ENCODE measurements around the gene STN1.

STN1 gene

GRCh38 chr10:103893817-103894216, 24.2 kb downstream of the STN1 start:
- H3K27ac ChIP-seq (ENCODE audit: low read depth, low read length), result no peak overlapping the region
- no peaks in the 10 kb centered on the region for H3K27me3 ChIP-seq (ENCODE audit: insufficient read depth, low read length)
- no peak overlapping the region for H3K9ac ChIP-seq (ENCODE audit: low read depth, low read length)
- H3K36me3 ChIP-seq (ENCODE audit: insufficient read depth, low read length), result peaks cover 21% of the 10 kb centered on the region
- H3K4me3 ChIP-seq (ENCODE audit: low read length), result no peak overlapping the region
- no peaks in the 10 kb centered on the region for H3K9me3 ChIP-seq (ENCODE audit: insufficient read depth, low read depth, low read length)
- 100% methylated on average over 2 of the region's 2 CpGs for WGBS
- H3K4me1 ChIP-seq (ENCODE audit: insufficient read depth, low read length), result peaks cover 20% of the 10 kb centered on the region; the same call in 1 of the 2 replicates

- 93% methylated on average over 2 of the region's 3 CpGs for WGBS
- no peak overlapping the region for H3K27ac ChIP-seq (ENCODE audit: low read depth, low read length)
Observed at GRCh38 chr10:103892181-103892580, 25.8 kb downstream of the STN1 start.

GRCh38 chr10:103890688-103891087, 27.3 kb downstream of the STN1 start:
- Histone ChIP-seq H3K4me3 (ENCODE audit: low read length) (no peak overlapping the region), H3K27ac (ENCODE audit: low read depth, low read length) (no peak overlapping the region), H3K27me3 (ENCODE audit: insufficient read depth, low read length) (no peaks in the 10 kb centered on the region), H3K36me3 (ENCODE audit: insufficient read depth, low read length) (peaks cover 12% of the 10 kb centered on the region), H3K9me3 (ENCODE audit: insufficient read depth, low read depth, low read length) (no peaks in the 10 kb centered on the region), H3K9ac (ENCODE audit: low read depth, low read length) (no peak overlapping the region), H3K4me1 (ENCODE audit: insufficient read depth, low read length) (peaks cover 17% of the 10 kb centered on the region; the same call in 1 of the 2 replicates)
- 89% methylated on average over 2 of the region's 2 CpGs for WGBS

More at GRCh38 chr10:103892181-103892580, 25.8 kb downstream of the STN1 start:
- Histone ChIP-seq H3K4me1 (ENCODE audit: insufficient read depth, low read length) (peaks cover 20% of the 10 kb centered on the region; the same call in 1 of the 2 replicates), H3K27me3 (ENCODE audit: insufficient read depth, low read length) (no peaks in the 10 kb centered on the region), H3K9me3 (ENCODE audit: insufficient read depth, low read depth, low read length) (no peaks in the 10 kb centered on the region), H3K9ac (ENCODE audit: low read depth, low read length) (no peak overlapping the region), H3K36me3 (ENCODE audit: insufficient read depth, low read length) (peaks cover 10% of the 10 kb centered on the region), H3K4me3 (ENCODE audit: low read length) (no peak overlapping the region)

- no peak overlapping the region for H3K27ac ChIP-seq (ENCODE audit: low read depth, low read length)
- peaks cover 16% of the 10 kb centered on the region; the same call in 1 of the 2 replicates for H3K4me1 ChIP-seq (ENCODE audit: insufficient read depth, low read length)
- WGBS, result 85% methylated on average over 4 of the region's 4 CpGs
- no peak overlapping the region for H3K4me3 ChIP-seq (ENCODE audit: low read length)
- H3K9me3 ChIP-seq (ENCODE audit: insufficient read depth, low read depth, low read length), result no peaks in the 10 kb centered on the region
- no peak overlapping the region for H3K9ac ChIP-seq (ENCODE audit: low read depth, low read length)
- H3K36me3 ChIP-seq (ENCODE audit: insufficient read depth, low read length), result peaks cover 12% of the 10 kb centered on the region
- no peaks in the 10 kb centered on the region for H3K27me3 ChIP-seq (ENCODE audit: insufficient read depth, low read length)
Observed at GRCh38 chr10:103890194-103890658, 27.8 kb downstream of the STN1 start.

GRCh38 chr10:103889121-103889720, 28.8 kb downstream of the STN1 start:
- no peak overlapping the region for H3K4me3 ChIP-seq (ENCODE audit: low read length)
- H3K4me1 ChIP-seq (ENCODE audit: insufficient read depth, low read length), result peaks cover 6% of the 10 kb centered on the region; the same call in 1 of the 2 replicates
- no peaks in the 10 kb centered on the region for H3K27me3 ChIP-seq (ENCODE audit: insufficient read depth, low read length)
- WGBS, result 88% methylated on average over 1 of the region's 2 CpGs
- H3K9me3 ChIP-seq (ENCODE audit: insufficient read depth, low read depth, low read length), result no peaks in the 10 kb centered on the region
- peaks cover 12% of the 10 kb centered on the region for H3K36me3 ChIP-seq (ENCODE audit: insufficient read depth, low read length)
- no peak overlapping the region for H3K9ac ChIP-seq (ENCODE audit: low read depth, low read length)
- no peak overlapping the region for H3K27ac ChIP-seq (ENCODE audit: low read depth, low read length)

- WGBS, result 46% methylated on average over 4 of the region's 6 CpGs
- Histone ChIP-seq H3K27ac (ENCODE audit: low read depth, low read length) (no peak overlapping the region), H3K9ac (ENCODE audit: low read depth, low read length) (no peak overlapping the region)
Observed at GRCh38 chr10:103888113-103888841, 29.7 kb downstream of the STN1 start.

DNA sequence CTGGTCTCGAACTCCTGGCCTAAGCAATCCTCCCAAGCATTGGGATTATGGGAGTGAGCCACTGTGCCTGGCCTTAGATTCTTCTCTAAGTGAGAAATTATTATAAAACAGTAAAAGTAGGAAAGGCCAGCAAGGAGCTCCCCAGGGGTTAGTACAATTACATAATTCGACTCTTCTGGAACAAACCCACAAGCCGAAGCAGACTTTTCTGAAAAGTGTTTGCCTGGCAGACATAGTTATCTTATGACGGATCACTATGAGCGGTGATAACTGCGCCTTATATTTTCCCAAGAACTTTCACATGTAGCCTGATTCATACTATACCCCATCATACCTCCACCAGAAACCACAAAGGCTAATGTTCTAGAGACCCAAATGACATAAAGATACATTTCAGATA, 32.4 kb downstream of the STN1 start:
- no peaks in the 10 kb centered on the region for H3K9me3 ChIP-seq (ENCODE audit: insufficient read depth, low read depth, low read length)
- WGBS, result 87% methylated on average over 6 of the region's 6 CpGs
- H3K27ac ChIP-seq (ENCODE audit: low read depth, low read length), result no peak overlapping the region
- peaks cover 9% of the 10 kb centered on the region; the same call in 1 of the 2 replicates for H3K36me3 ChIP-seq (ENCODE audit: insufficient read depth, low read length)
- no peak overlapping the region for H3K9ac ChIP-seq (ENCODE audit: low read depth, low read length)
- H3K4me3 ChIP-seq (ENCODE audit: low read length), result no peak overlapping the region
- H3K27me3 ChIP-seq (ENCODE audit: insufficient read depth, low read length), result no peaks in the 10 kb centered on the region
- H3K4me1 ChIP-seq (ENCODE audit: insufficient read depth, low read length), result peaks cover 5% of the 10 kb centered on the region; the same call in 1 of the 2 replicates

More at GRCh38 chr10:103888113-103888841, 29.7 kb downstream of the STN1 start:
- no peaks in the 10 kb centered on the region for H3K27me3 ChIP-seq (ENCODE audit: insufficient read depth, low read length)
- peaks cover 12% of the 10 kb centered on the region for H3K36me3 ChIP-seq (ENCODE audit: insufficient read depth, low read length)
- no peak overlapping the region for H3K4me3 ChIP-seq (ENCODE audit: low read length)
- H3K9me3 ChIP-seq (ENCODE audit: insufficient read depth, low read depth, low read length), result no peaks in the 10 kb centered on the region
- H3K4me1 ChIP-seq (ENCODE audit: insufficient read depth, low read length), result 0 out of 2 replicates have a peak, but pooled peaks cover 5% of the 10 kb centered on the region

DNA sequence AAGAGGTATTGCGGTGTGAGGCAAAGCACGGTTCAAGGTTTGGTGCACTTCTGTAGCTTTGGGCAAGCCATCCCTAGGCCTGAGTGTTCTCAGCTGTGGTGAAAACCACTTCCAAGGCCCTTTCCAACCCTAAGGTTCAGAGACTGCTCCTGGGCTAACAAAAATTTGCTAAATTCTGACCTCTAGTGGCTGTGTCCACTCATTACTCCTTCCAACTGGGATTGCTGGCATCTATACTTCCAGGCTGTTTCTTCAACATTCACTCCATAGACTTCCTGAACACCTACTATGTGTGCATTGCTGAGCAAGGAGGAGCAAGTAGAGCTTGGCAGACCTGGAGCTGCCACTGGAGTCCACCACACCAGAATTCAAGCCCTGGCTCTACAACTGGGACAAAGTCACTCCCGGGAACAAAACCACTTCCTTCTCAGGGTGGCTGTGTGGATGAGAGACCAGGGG, 33.3 kb downstream of the STN1 start:
- WGBS, result 60% methylated on average over 3 of the region's 3 CpGs
- Histone ChIP-seq H3K9me3 (ENCODE audit: insufficient read depth, low read depth, low read length) (no peaks in the 10 kb centered on the region), H3K4me3 (ENCODE audit: low read length) (no peak overlapping the region), H3K4me1 (ENCODE audit: insufficient read depth, low read length) (no peaks in the 10 kb centered on the region; the same call in 1 of the 2 replicates), H3K9ac (ENCODE audit: low read depth, low read length) (no peak overlapping the region), H3K27ac (ENCODE audit: low read depth, low read length) (no peak overlapping the region), H3K27me3 (ENCODE audit: insufficient read depth, low read length) (no peaks in the 10 kb centered on the region), H3K36me3 (ENCODE audit: insufficient read depth, low read length) (peaks cover 9% of the 10 kb centered on the region; the same call in 1 of the 2 replicates)

- Histone ChIP-seq H3K36me3 (ENCODE audit: insufficient read depth, low read length) (peaks cover 9% of the 10 kb centered on the region), H3K4me1 (ENCODE audit: insufficient read depth, low read length) (no peaks in the 10 kb centered on the region; the same call in 1 of the 2 replicates), H3K9ac (ENCODE audit: low read depth, low read length) (no peak overlapping the region), H3K27me3 (ENCODE audit: insufficient read depth, low read length) (no peaks in the 10 kb centered on the region), H3K9me3 (ENCODE audit: insufficient read depth, low read depth, low read length) (no peaks in the 10 kb centered on the region), H3K4me3 (ENCODE audit: low read length) (no peak overlapping the region), H3K27ac (ENCODE audit: low read depth, low read length) (no peak overlapping the region)
- 89% methylated on average over 8 of the region's 8 CpGs for WGBS
Observed at GRCh38 chr10:103882285-103883007, 35.5 kb downstream of the STN1 start.

DNA sequence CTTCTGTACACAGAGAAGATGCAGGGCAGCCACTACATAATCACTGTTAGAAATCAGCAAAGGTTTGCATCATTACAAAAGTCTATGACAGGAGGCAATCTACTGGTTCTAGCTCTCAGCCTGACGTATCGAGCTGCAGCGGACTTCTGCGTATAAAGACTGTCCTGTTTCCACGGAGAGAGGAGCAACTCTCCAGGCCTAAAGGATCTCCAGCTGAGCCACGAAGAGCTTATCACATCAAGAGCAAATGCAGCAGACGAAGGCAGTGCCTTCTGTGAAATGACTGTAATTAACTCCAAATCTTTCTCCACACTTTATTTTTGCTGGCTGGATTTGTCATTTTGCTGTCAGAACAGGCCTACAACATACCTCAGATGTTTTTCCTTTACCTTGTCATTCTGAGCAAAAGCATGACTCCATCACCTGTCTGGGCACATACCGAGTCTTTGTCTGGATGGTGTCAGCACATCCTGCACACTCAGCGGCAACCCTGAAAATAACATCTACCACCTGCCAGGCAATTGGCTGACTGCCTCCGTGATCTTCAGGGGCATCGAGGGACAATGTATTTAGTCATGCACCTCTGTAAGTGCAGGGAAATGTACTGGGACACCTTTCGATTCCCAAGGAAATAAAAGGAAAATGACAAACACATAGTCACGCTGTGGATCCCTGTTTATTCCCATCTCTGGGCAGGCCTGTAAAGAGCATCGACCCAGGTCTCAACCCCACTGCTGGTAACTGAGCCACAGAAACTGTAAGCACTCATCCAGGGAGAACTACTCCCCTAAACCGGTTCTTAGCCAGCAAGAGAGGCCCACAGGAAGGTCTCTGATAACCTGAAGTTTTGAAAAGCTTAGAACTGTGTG, 36.3 kb downstream of the STN1 start:
- H3K9me3 ChIP-seq (ENCODE audit: insufficient read depth, low read depth, low read length), result no peaks in the 10 kb centered on the region

More for the DNA sequence above, 36.3 kb downstream of the STN1 start:
- Histone ChIP-seq H3K4me1 (ENCODE audit: insufficient read depth, low read length) (no peaks in the 10 kb centered on the region; the same call in 1 of the 2 replicates), H3K36me3 (ENCODE audit: insufficient read depth, low read length) (peaks cover 5% of the 10 kb centered on the region), H3K27ac (ENCODE audit: low read depth, low read length) (no peak overlapping the region), H3K4me3 (ENCODE audit: low read length) (no peak overlapping the region), H3K9ac (ENCODE audit: low read depth, low read length) (no peak overlapping the region), H3K27me3 (ENCODE audit: insufficient read depth, low read length) (no peaks in the 10 kb centered on the region)
- WGBS, result 88% methylated on average over 15 of the region's 15 CpGs
